GM21447 (cell line): ENCODE measurements around the gene CENPA.
"Not testable (repeated sequence)": the region's sequence is repeated elsewhere in the genome, so short reads cannot be mapped to it uniquely, and the experiment has no call there.

Experiments used
- ATAC-seq: cut with Tn5 transposase; IDR thresholded peaks from one replicate; pipeline ENCODE4 v1.9.1; 2021; ENCODE audit not compliant: unreplicated experiment

The CENPA gene

DNA sequence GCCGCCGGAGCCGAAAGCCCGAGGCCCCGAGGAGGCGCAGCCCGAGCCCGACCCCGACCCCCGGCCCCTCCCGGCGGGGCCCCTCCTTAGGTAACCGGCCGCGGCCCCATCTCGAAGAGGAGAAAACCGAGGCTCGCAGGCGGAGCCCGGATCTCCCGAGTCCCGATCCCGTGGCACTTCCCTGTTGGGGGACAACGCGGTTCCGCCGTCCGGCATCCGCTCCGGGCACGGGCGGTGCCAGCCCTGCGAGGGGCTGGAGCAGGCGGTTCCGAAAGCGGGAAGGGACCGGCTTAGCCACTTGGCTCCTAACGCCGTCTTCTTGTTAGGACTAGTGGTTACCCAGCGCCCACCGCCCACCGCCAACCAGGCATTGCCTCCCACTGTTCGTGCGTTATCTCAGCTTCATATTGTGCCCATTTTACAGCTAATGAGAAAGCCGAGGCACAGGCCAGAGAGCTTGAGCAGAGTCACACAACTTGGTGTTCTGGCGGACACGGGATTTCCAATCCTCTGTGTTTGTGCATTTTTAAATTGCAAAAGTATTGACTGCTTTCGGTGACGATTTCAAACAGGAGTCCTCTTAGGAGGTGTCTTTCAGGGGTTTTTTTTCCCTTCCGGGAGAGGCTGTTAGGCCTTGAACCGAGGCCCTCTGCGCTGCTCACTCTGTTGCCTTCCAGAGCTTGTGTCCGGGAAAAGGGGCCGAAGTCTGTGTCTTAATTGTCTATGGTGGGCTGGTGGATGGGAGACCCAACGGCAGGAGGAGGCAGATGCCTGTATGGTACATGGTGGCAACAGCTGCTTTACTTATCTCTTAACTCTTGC, 562 bp downstream of the CENPA start:
- ATAC-seq: peak; percentile 9

DNA sequence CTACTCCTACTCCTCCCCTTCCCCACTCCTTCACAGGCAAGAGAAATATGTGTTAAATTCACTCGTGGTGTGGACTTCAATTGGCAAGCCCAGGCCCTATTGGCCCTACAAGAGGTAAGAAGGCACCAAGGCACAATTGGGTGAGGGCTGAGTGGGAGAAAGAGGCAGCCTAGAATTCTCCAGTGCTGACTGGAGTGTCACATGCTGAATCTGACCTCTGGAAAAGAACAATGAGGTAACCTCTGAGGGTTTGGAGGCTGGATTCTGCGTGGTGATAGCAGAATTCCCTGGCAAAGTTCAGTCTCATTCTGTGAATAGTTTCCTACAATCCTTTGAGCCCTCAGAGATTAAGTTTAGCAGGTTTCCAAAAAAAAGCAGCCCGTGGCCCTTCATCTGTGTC, 6.9 kb downstream of the CENPA start:
- no peak for ATAC-seq

DNA sequence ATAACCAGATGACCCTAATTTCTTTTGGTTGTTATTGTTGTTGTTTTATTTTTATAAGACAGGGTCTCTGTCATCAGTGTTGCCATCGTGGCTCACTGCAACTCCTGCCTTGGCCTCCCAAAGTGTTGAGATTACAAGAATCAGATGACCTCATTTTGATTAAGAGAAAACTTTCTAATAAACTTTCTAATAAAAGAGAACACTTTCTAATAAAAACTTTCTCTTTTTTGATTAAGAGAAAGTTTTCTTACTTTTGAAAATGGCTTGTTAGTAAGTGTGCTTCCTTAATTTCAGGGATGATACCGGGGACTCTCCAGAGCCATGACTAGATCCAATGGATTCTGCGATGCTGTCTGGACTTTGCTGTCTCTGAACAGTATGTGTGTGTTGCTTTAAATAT, 7.7 kb downstream of the CENPA start:
- ATAC-seq: no peak

GRCh38 chr2:26795135-26795534, 9.3 kb downstream of the CENPA start:
- ATAC-seq: not testable (repeated sequence)

GRCh38 chr2:26801328-26801727, 15.5 kb downstream of the CENPA start:
- no peak for ATAC-seq

DNA sequence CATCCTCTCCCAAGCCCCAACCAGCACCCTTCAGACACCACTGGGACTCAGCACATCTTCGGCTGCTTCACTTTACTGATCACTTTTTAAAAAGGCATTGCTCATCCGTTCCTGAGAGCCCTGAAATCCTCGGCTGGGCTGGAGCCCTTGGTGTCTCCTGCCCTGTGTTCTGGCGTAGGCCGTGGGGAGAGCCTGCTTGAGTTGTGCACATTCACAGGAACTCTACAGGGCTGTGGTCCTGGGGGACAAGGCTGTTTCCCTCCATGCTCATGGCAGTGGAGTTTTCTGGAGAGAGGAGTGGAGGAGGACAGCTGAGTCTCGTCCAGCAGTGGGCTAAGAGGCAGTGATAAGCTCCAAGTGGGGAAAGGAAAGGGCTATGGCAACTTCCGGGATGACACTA, 15.9 kb downstream of the CENPA start:
- no peak for ATAC-seq

GRCh38 chr2:26805241-26805676, 19.4 kb downstream of the CENPA start:
- no peak for ATAC-seq

GRCh38 chr2:26807788-26808460, 22.1 kb downstream of the CENPA start:
- no peak for ATAC-seq

GRCh38 chr2:26809211-26809610, 23.4 kb downstream of the CENPA start:
- ATAC-seq: no peak

GRCh38 chr2:26809876-26810577, 24.2 kb downstream of the CENPA start:
- ATAC-seq: no peak

DNA sequence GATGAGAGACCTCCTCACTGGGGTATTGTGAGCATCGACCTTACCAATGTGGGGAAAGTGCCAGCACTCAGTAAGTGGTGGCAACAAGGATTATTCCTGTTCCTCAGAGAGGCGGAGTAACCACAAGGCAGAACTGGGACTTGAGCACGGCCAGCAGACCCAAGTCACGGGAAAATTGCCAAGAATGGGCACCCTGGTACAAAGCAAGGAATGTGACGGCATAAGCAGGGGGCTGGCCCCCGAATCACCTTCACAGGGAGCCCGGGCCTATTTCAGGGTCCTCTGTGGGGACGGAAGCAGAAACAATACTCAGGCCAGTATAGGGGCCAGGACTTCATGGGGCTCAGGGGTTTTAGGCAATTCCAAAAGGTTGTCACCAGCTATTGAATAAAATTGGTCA, 25.4 kb downstream of the CENPA start:
- ATAC-seq: no peak

DNA sequence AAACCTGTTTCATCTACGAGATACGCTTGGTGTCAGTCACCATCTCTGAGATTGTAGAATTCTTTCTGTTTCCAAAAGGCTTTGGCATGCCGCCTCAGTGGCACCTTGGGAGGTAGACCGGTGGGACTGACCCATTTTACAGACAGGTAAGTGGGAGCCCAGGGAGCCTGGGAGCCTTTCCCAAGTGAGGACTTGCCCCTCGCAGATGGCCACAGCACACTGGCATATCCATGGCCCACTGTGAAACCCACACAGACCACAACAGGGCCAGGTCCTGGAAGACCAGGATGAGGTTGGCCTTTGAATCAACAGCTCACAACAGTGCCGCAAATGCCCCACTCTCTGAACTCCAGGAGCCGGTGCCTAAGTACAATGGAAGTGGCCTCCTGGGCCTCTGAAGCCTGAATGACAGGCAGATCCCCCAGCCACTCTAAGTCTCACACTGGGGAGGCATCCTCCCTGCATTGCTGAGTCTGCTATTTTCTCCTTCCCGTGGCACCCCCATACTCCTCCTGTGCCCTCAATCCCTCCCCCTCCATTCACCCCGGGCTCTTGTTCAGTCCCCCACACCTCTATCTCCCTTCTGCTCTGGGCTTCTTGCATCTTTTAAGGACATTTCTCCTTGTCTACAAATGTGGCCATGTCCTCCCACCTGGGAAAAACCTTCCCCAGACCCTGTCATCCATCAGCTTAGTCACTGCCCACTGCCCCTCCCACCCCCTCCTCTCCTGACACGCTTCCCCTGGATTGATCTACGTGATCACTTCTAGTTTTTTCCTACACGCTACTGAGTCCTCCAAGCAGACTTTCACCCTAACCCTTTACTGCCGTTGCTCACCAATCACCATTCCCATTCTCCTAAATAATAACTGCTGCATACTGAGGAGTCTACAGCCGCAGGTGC, 26.2 kb downstream of the CENPA start:
- ATAC-seq: no peak

- no peak for ATAC-seq
Observed at GRCh38 chr2:26812731-26813130, 26.9 kb downstream of the CENPA start.

DNA sequence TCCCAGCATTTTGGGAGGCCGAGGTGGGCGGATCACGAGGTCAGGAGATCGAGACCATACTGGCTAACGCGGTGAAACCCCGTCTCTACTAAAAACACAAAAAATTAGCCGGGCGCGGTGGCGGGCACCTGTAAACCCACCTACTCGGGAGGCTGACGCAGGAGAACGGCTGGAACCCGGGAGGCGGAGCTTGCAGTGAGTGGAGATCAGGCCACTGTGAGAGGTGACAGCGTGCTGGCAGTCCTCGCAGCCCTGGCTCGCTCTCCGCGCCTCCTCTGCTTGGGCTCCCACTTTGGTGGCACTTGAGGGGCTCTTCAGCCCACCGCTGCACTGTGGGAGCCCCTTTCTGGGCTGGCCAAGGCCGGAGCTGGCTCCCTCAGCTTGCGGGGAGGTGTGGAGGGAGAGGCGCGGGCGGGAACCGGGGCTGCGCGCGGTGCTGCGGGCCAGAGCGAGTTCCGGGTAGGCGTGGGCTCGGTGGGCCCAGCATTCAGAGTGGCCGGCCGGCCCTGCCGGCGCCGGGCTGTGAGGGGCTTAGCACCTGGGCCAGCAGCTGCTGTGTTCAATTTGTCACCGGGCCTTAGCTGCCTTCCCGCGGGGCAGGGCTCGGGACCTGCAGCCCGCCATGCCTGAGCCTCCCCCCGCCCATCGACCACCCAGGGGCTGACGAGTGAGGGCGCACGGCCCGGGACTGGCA, 28.4 kb downstream of the CENPA start:
- ATAC-seq: not testable (repeated sequence)

DNA sequence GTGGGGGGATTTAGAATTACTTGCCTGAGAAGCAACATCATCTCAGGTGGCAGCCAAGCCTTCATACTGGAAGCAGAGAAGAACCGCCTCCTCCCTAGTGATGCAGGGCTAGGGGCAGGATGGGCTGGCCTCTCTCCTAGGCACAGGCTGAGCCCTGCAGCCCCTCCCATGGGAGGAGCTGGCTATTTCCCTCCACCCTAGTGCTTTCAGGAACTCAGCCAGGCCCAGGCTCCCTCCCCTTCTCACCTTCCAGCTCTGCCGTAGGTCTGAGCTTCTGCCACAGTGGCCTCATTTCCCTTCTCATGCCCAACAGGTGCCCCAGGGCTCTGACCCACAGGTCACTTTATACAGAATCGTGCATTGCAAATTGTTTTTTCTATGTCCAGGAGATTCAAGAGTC, 31.0 kb downstream of the CENPA start:
- no peak for ATAC-seq

GRCh38 chr2:26818255-26818654, 32.4 kb downstream of the CENPA start:
- no peak for ATAC-seq

- ATAC-seq: no peak
Observed at GRCh38 chr2:26818972-26819371, 33.1 kb downstream of the CENPA start.

DNA sequence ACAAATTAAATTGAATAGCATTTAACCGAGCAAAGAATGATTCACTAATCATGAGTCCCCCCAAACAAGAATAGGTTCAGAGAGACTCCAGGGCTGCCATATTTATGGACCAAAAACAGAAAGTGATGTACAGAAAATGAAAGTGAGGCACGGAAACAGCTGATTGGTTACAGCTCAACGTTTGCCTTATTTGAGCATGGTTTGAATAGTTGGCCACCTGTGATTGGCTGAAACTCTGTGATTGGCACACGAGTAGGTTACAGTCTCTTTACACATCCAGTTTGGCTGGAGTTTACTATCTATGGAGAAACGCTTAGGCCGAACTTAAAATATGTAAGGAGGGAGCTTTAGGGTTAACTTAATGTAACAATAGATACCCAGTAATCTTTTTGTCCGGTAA, 35.1 kb downstream of the CENPA start:
- no peak for ATAC-seq

- ATAC-seq: no peak
Observed at GRCh38 chr2:26822877-26823276, 37.0 kb downstream of the CENPA start.
